SK-N-MC (cell line): Measurements from ENCODE around the gene PSG4.
"Not testable (repeated sequence)": the region's sequence is repeated elsewhere in the genome, so short reads cannot be mapped to it uniquely, and the experiment has no call there.

Source experiments
- EZH2 ChIP-seq: fragments of 200-600 bp; sonication (generic); IDR thresholded peaks from one replicate; pipeline ENCODE4 v1.6.1; 2017; ENCODE audit warnings: antibody characterized with exemption
- FOXP2 ChIP-seq: optimal IDR thresholded peaks from 2 replicates; pipeline ENCODE3; 2011; ENCODE audit warnings: mild to moderate bottlenecking, moderate library complexity; ENCODE audit not compliant: insufficient read depth; ENCODE audit errors: extremely low read length, control extremely low read depth
- POLR2AphosphoS5 ChIP-seq: IDR thresholded peaks from 2 replicates; pipeline ENCODE4 v1.6.1; 2012; ENCODE audit warnings: mild to moderate bottlenecking, low read depth, low read length, borderline replicate concordance

GRCh38 chr19:43188092-43188491 lies 17.3 kb downstream of the PSG4 start:
- not testable (repeated sequence) for TF ChIP-seq EZH2, POLR2AphosphoS5, FOXP2
